DMS153 treated with DMSO at 0.1 percent for 48 hours (cell line): ENCODE data around the gene MMP24OS.
"Not testable (repeated sequence)": the region's sequence is repeated elsewhere in the genome, so short reads cannot be mapped to it uniquely, and the experiment has no call there.

Source experiments
- DNase-seq: peaks from one replicate; lab custom pipeline; 2025; ENCODE audit not compliant: unreplicated experiment; lab: John Stamatoyannopoulos, UW

Gene MMP24OS

DNA sequence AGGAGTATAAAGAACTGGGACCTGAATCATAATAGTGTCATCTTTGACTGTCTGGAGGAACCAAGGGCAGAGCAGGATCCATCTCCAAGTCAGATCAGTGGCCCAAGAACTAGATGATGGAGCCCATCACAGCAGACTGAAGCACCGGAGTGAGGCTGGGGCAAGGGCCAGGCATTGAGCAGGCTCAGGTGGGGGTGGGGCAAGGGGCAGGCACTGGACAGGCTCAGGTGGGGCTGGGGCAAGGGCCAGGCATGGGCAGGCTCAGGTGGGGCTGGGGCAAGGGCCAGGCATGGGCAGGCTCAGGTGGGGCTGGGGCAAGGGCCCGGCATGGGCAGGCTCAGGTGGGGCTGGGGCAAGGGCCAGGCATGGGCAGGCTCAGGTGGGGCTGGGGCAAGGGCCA, 25.3 kb downstream of the MMP24OS start:
- DNase-seq, result not testable (repeated sequence)

DNA sequence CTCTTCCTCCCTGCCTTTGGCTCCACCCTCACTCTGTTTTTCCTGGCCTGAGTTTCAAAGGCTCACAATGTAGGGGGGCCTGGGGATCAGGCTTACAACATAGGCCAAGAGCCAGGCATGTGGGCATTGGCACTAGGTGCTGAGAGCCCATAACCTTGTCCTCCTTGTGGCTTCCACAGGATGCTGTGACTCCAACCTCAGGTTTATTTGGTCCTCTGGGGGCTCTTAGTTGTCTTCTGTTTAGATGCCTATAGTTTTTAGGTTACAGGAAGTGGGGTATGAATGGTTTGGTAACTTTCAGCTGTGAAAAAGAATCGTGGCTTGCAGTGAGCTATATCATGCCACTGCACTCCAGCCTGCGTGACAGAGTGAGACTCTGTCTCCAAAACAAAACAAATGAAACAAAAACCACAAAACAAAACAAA, 25.9 kb downstream of the MMP24OS start:
- DNase-seq, result no peak

DNA sequence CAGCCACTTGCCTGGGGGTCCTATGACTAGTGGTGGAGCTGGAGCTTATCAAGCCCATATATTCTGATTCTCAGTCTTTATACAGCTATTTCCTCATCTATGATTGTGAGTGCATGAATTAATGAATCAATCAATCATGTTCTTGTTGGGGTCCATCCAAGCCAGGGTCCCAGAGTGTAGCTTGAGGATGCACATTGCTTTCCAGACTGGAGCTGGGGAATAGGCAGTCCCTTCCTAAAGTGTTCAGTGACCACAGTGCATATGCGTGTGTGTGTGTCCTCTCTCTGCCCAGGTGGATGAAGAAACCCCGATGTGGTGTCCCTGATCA, 26.3 kb downstream of the MMP24OS start:
- no peak for DNase-seq

DNA sequence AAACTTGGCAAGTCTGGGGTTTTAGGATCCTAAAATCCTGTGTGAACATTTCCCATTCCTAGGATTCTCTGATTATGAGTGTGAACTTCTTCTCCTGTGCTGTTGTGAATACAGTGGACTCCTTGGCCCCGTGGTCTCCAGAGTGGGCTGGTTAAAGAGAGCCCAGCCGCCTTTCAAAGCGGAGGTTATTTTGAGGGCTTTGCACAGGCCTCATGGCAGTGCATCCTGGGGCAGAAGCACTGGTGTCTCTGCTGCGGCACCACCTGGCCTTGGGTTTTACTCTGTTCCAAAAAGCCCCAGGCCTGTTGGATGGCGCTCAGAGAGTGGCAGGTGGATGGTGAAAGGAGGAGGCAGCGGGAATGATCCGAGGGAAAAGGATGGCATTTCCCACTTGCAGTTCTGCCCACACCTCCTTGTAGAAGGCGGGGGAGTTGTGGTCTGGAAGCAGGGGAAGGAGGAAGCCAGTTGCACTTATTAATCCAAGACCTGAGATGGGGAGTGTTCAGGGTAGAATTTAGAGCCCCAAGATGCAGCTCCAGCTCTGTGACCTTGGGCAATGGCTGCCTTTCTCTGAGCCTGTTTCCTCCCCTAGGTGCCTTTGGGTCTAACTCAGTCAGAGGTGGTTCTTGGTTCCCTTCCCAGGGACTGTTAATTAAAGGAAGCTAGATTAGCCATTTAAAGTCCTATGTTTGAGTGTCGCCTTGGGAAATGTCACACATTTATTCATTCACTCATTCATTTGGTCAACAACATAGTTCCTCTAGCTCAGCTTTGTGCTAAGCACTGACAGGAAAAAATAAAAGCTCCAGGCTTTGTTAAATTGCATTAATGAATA, 29.1 kb downstream of the MMP24OS start:
- DNase-seq, result no peak

DNA sequence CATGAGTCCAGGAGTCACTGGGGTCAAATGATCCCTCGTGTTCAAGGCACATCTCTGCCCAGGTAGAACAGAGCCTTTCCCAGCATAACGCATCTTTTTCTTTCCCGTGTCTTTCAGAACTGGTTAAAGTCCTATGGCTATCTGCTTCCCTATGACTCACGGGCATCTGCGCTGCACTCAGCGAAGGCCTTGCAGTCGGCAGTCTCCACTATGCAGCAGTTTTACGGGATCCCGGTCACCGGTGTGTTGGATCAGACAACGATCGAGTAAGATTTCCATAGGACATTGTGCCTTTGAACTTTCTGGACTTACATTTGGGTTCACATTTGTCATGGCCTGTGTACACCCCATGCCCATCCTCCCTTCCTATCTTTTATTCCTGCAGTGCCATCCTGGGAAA, 31.2 kb downstream of the MMP24OS start:
- DNase-seq, result no peak

DNA sequence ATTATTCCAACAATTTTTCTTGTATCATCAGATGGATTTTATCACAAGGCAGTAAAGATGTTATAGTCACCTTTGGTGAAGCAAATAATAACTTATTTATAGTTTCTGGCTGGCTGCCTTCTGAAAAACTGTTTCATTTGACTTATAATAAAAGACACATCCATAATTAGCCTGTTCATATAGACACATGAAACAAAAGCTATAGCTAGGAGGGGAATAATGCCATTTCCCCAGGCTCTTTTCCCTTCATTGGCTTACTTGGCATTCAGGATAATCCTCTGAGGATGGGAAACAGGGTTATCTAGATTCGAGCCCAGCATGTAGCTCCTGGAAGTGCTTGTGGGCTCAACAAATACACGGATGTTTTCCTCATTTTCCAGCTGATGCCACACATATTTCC, 33.9 kb downstream of the MMP24OS start:
- DNase-seq, result no peak

DNA sequence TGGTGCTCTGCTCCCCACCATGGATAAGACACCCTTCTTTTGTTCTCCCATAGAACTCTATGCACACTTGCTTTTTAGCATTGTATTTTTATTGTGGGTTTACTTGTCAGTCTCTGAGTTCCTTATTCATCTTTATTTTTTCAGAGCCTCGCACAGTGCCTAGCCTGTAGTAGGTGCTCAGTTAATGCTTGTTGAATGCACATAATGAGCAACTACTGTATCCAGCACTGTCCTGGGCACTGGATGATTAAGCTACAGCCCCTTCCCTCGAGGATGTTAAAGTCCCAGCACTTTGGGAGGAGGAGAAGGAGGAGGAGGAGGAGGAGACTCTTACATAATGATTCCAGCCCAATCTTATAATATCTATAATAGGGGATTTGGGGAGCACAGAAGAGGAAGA, 34.6 kb downstream of the MMP24OS start:
- no peak for DNase-seq

DNA sequence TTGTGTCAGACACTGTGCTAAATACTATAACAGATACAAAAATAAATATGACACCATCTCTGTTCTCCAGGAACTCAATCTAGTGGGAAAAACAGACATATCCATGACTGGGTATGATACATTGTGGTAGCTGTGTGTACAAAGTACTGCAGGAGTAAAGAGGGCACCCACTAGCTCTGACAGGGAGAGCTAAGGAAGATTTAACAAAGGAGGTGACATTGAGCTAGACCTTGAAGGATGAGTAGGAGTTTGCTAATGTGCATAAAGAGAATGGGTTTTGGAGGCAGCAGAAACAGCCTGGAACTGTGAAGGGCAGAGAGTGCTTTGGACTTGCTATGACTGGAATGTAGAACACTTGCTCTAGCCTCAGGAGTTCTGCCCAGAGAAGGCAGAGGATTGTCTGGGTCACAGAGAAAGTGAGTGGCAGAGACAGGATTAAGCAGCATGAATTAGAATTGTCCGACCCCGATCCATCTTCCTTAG, 37.1 kb downstream of the MMP24OS start:
- no peak for DNase-seq

DNA sequence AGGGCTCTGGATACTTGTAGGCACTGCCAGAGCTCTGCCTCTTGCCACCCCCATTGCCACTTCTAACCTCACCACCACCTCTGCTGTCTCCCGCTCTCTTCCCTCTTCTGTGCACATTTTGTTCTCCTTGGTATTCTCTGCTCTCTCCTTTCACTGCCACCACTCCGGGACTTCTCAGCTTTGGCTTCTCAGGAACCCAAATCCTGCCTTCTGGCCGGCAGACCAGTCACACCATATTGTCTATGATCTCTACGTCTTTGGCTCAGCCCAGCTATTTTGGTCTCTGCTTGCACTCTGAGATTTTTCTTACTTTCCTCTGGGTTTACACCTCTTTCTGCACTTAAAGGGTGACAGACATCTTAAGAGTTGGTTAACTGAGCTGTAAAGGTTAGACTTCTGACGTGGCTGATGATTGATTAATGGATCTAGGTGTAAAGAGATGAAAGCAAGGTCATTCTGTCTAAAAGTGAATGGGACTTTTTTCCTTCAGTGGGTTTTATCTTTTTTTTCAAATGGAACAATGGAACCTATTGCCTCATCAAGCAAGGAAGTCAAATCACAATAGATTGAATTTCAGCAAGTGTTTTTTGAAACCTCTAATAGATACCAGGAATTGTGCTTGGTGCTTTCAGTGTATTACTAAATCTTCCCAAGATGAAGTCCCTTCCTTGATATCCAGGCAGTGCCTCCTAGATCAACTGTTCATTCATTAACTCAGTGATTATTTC, 37.7 kb downstream of the MMP24OS start:
- no peak for DNase-seq

DNA sequence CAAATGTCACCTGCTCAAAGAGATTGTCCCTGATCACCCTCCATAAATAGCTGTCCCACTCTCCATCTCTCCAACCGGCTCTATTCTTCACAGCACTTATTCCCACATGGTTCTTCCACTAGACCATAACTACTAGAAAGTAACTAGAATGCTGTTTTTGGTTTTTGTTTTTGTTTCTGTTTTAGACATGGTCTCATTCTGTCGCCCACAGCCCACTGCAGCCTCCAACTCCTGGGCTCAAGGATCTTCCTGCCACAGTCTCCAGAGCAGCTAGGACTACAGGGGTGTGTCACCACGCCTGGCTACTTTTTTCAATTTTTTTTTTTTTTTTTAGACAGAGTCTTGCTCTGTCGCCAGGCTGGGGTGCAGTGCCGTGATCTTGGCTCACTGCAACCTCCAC, 39.2 kb downstream of the MMP24OS start:
- no peak for DNase-seq

DNA sequence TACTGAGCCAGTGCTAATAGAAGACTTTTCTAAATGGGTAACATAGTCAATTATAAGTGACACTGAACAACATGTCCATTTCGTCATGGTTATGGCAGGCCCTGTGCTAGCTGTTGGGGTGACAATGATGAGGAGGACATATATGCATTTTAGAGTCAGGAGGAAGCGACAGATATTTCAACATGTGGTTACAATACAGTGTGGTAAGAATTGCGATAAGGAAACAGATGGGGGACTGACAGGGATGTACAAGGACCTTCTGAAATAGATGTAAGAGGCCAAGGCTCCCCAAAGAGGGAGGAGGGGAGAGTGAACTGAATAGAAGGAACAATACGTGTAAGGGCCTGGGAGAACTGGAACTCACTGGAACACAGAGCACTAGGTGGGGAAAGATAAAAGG, 39.8 kb downstream of the MMP24OS start:
- DNase-seq, result no peak

DNA sequence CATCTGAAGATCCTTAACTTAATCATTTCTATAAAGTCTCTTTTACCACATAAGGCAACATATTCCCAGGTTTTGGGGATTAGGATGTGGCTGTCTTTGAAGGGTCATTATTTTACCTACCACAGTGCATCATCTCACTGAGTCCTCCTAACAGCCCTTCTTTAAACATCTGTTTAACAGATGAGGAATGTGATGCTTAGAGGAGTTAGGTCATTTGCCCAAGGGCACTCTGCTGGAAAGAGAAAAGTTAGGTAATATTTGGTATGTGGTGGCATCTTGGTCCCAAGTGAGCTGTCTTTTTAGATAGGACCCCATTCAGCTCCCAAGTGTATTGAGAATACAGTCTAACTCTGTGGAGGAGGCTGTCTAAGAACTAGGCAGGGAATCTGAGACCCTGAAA, 40.4 kb downstream of the MMP24OS start:
- no peak for DNase-seq

DNA sequence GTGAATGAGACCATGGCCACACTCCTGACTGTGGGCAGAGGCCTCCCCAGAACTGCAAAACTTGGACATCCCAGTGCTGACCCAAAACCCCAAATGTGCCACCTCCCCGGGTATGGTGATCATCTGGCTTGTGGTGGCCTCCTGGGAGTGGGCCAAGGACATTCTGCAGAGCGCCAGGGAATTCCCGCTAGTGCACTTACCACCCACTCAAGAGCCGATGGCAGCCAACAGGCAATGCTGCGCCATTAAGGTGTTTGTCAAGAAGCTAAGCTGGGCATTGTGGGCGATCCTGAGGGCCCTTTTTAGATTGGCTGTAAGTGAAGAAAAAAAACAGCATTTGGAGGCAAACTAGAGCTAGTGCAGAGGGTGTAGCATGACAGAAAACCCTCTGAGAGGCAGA, 42.0 kb downstream of the MMP24OS start:
- no peak for DNase-seq

DNA sequence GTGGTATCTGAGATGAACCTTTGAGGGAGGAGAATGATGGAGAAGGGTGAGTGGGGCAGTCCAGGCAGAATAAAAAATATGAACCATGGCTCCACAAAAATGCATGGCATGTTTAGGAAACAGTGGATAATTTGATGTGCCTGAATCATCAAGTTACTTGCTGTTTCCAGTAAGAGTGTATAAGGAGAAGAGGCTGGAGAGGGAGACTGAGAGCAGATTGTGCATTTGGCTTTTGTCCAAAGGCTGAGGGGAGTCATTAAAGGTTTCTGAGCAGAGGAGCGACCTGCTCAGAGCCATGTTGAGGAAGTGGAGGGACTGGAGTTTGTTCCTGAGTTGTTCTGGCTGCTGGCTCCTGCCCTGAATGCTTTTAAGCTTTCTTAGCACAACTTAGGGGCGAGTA, 45.3 kb downstream of the MMP24OS start:
- no peak for DNase-seq

DNA sequence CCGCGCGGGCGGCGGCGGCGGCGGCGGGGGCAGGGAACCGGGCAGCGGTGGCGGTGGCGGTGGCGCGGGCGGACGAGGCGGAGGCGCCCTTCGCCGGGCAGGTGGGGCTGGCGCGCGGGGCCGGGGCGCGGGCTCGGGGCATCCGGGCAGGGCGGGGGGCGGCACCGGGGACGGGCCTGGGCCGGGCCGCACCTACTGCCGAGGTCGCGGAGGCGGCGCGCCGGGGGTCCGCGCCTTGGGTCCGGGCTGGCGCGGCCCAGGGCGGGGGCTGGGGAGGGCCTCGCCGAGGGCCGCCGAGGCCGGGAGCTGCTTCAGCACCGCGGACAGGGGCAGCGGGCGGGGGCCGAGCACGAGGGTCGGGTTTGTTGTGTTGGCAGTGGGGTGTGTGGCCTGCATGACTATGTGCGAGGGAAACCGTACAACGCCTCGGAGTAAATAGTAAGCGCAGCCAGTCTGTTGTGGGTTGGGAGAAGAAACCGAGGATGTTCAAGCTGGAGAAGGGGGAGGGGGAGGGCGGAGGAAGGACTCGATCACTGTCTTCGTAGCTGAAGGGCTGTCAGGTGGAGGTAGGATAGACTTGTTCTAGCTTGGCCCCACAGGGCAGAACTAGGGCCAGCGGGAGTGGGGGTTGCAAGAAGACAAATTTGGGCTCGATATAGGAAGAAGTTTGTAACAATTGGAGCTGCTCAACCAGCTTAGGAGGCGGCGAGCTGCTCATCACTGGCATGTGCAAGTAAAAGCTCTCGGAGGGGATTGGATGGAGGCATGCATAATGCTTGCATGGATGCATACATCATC, 50.8 kb downstream of the MMP24OS start:
- no peak for DNase-seq
